Stimulated activated CD8-positive, alpha-beta memory T cell treated with anti-CD3 and anti-CD28 coated beads, Interleukin-7, amount 100 ng/mL, for 1 hour (primary cell): ENCODE measurements around the gene DDIT3.
"Not testable (repeated sequence)": the region's sequence is repeated elsewhere in the genome, so short reads cannot be mapped to it uniquely, and the experiment has no call there.

Experiments used
- DNase-seq, 2 donors: peaks; one replicate each; pipeline ENCODE4 v3.0.0-alpha.2; 2020; ENCODE audit warnings: low read depth in 2 of 2

DDIT3 gene

DNA sequence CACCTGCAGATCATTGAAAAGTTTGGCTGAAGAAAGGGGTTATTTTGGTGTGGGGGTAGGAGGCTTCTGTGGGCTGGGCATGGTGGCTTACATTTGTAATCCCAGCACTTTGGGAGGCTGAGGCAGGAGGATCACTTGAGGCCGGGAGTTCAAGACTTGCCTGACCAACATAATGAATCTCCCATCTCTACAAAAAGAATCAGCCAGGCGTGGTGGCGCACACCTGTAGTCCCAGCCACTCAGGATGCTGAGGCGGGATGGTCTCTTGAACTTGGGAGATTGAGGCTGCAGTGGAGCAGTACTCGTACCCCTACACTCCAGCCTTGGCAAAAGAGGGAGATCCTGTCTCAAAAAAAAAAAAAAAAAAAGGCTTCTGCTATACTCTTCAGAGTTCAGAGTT, 7.0 kb downstream of the DDIT3 start:
- DNase-seq: no peak

DNA sequence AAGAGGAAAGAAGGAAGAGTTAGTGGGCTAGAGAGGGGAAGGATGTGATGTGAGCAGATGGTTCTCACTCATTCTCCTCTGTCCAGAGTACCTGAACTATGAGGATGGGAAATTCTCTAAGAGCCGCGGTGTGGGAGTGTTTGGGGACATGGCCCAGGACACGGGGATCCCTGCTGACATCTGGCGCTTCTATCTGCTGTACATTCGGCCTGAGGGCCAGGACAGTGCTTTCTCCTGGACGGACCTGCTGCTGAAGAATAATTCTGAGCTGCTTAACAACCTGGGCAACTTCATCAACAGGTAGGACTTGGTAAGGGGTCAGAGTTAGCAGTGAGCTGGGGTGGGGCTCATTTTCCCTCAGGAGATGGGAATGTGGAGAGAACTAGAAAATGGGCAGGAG, 7.6 kb downstream of the DDIT3 start:
- DNase-seq: no peak

DNA sequence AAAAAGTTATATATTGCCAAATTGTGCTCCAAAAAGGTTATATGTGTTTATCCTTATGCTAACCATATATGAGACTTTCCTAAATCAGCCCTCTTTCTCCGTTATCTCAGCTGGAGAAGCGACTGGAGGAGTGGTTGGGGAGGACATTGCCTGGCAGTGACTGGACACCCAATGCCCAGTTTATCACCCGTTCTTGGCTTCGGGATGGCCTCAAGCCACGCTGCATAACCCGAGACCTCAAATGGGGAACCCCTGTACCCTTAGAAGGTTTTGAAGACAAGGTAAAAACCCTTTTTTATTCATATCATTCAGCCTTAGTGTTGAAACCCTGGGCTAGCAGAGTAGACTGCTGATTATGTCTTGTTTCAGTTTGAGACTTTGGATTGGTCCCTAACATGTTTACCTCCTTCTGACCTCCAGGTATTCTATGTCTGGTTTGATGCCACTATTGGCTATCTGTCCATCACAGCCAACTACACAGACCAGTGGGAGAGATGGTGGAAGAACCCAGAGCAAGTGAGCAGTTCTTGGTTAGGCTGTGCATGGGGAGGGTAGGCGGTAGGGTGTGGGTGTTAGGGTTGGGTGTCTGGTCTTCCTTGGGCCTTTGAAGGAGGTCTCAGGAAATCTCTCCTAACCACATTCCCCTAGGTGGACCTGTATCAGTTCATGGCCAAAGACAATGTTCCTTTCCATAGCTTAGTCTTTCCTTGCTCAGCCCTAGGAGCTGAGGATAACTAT, 8.6 kb downstream of the DDIT3 start:
- DNase-seq: no peak

DNA sequence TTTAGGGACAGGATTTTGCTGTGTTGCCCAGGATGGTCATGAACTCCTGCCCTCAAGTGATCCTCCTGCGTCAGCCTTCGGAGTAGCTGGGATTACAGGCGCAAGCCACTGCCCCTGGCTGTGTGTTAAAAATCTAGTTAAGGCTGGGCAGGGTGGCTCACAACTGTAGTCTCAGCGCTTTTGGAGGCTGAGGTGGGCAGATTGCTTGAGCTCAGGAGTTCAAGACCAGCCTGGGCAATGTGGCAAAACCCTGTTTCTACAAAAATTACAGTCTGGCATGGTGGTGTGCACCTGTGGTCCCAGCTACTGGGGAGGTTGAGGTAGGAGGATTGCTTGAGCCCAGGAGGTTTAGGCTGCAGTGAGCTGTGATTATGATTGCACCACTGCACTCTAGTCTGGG, 9.2 kb downstream of the DDIT3 start:
- DNase-seq: no peak

DNA sequence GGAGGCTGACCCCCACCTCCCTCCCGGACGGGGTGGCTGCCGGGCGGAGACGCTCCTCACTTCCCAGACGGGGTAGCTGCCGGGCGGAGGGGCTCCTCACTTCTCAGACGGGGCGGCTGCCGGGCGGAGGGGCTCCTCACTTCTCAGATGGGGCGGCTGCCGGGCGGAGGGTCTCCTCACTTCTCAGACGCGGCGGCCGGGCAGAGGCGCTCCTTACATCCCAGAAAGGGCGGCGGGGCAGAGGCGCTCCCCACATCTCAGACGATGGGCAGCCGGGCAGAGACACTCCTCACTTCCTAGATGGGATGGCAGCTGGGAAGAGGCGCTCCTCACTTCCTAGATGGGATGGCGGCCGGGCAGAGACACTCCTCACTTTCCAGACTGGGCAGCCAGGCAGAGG, 12.5 kb downstream of the DDIT3 start:
- DNase-seq: not testable (repeated sequence)

DNA sequence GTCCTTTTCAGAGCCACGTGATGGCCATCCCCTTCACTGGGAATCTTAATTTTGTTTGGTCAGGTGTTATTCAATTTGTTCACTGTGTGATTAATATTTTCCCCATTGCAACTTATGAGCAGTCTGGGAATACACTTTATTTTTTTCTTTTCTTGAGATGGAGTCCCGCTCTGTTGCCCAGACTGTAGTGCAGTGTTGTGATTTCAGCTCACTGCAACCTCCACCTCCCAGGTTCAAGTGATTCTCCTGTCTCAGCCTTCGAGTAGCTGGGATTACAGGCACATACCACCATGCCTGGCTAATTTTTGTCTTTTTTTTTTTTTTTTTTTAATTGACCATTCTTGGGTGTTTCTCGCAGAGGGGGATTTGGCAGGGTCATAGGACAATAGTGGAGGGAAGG, 13.8 kb downstream of the DDIT3 start:
- DNase-seq: not testable (repeated sequence)

DNA sequence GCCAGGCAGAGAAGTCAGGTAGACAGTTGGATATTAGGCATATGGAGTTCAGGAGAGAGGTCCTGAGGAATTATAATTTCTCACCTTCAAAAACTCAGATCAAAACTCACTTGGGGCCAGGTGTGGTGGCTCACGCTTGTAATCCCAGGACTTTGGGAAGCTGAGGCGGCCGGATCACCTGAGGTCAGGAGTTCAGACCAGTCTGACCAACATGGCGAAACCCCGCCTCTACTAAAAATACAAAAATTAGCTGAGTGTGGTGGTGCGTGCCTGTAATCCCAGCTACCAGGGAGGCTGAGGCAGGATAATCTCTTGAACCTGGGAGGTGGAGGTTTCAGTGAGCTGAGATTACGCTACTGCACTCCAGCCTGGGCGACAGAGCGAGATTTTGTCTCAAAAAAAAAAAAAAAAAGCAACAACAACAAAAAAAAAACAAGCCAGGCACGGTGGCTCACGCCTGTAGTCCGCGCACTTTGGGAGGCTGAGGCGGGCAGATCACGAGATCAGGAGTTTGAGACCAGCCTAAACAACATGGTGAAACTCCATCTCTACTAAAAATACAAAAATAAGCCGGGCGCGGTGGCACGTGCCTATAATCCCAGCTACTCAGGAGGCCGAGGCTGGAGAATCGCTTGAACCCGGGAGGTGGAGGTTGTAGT, 17.9 kb downstream of the DDIT3 start:
- not testable (repeated sequence) for DNase-seq

DNA sequence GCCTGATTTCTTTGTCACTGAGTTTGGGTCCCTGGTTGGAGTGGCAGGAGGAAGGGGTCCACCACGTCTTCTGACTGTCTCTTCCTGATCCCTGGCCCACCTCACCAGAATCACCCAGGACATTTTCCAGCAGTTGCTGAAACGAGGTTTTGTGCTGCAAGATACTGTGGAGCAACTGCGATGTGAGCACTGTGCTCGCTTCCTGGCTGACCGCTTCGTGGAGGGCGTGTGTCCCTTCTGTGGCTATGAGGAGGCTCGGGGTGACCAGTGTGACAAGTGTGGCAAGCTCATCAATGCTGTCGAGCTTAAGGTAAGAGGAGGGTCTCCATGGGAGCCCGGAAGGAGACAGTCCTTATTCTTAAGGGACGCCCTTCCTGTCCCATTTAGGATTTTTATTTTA, 20.1 kb downstream of the DDIT3 start:
- no peak for DNase-seq

DNA sequence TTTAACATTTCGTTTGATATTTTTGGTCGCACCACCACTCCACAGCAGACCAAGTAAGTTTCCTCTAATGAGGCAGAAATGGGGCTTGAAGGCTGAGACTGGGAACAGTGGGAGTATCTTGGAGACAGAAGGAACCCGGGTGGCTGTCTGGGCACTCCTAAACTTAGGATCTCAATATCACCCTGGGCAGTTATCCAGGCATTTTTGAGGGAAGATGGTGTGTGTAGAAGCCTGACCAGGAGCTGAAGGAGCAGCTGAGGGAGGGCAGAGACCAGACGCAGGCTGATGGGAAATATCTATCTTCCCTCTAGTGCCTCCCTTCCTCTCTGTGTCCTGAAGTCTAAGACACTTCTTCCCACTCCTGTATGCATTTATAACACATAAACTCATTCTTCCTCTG, 21.7 kb downstream of the DDIT3 start:
- no peak for DNase-seq

DNA sequence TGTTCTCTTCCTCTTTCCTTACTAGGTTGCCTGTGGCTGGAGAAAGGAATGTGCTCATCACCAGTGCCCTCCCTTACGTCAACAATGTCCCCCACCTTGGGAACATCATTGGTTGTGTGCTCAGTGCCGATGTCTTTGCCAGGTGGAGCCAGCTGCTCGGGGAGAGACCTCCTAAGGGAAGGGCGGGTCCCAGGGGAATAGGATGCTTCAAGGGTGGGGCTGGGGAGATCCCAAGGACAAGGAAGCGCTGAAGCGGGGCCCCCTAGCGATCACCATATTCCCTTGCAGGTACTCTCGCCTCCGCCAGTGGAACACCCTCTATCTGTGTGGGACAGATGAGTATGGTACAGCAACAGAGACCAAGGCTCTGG, 22.2 kb downstream of the DDIT3 start:
- DNase-seq: no peak

DNA sequence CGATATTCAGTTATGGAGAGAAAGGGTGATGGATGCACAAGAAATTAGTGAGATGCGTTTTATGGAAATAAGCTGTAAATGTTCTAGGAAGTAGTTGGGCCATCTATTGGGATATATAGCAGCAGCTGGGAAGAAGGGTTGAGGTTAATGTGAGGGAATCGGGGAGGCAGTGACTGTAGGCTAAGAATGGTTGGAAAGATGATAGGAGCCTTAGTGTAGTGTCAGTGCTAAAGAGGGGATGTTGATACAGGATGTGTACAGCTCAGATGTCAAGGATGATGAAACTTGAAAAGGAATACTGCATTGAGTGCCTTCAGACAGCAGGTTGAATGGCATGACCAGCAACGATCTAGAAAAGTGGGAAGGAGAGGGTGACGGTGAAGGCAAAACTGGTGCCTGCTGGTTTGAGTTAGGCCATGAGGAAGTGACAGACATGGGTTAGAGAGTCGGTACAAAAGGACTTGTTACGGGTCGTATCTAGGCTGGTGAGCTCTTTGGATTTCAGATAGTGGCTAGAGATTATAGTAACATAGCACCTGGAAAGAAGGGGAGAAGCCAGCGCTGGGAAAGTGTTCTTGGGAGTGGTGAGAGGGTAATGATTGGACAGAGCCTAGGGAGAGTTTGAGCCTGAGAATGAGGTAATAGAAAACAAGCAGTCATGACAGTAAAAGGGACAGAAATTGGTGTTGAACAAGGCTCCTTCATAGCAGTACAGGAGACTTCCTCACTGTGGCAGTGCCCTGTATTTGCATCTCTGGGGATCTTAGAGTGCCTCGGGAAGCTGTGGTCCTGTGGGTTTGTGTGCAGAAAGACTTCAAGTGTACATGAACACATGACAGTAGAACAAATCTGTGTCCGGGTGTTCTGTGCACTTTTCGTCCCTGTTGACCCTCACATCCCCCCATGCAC, 22.8 kb downstream of the DDIT3 start:
- DNase-seq: no peak

DNA sequence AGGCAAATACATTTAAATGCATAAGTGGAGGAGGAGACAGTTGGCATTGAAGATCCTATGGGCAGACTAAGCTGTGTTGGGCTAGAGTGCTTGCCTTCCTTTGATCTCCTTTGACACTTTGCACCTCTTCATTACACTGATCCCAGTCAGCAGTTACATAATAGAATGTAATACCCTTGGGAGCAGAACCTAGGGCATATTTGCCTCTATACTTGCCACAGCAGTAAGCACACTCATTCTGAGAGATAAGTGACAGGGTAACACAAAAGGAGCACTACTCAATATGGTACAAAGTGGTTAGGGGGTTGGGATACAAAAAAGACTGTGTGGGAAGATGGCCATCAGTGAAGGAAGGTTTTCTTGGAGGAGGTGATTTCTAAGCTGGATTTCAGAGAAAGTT, 23.5 kb downstream of the DDIT3 start:
- DNase-seq: no peak

DNA sequence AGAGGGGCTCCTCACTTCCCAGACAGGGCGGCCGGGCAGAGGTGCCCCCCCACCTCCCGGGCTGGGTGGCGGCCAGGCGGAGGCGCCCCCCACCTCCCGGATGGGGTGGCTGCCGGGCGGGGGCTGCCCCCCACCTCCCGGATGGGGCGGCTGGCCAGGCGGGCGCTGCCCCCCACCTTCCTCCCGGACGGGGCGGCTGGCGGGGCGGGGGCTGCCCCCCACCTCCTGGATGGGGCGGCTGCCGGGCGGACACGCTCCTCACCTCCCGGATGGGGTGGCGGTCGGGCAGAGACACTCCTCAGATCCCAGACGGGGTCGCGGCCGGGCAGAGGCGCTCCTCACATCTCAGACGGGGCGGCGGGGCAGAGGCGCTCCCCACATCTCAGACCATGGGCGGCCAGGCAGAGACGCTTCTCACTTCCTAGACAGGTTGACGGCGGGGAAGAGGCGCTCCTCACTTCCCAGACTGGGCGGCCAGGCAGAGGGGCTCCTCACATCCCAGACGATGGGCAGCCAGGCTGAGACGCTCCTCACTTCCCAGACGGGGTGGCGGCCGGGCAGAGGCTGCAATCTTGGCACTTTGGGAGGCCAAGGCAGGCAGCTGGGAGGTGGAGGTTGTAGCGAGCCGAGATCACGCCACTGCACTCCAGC, 25.1 kb downstream of the DDIT3 start:
- DNase-seq: not testable (repeated sequence)

DNA sequence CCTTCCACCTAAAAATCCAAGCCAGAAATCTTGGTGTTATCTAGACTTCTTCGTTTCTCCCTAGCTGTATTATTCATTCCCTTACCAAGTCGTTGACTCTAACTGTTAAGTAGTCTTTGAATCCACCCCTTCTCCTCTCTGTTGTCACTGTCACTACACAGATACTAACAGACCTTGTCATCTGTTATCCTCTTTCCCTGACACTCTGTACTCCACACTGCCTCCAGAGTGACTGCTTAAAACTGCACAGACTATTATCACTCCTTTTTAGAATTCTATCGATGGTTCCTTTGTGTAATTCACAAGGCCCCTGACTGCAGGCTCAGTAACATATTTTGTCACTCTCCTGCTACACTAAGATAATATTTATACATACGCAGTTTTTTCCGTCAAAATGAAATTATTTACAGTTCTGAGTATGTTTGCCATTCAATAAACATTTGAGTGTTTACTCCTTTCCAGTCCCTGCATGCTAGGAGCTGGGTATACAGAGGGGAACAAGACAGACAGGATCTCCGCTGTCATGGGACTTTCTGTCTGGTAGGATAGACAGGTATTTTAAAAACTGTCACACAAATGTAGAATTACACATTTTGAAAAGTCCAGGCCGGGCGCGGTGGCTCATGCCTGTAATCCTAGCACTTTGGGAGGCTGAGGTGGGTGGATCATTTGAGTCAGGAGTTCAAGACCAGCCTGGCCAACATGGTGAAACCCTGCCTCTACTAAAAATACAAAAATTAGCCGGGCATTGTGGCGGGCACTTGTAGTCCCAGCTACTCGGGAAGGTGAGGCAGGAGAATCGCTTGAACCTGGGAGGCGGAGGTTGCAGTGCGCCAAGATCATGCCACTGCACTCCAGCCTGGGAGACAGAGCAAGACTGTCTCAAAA, 28.7 kb downstream of the DDIT3 start:
- DNase-seq: no peak

DNA sequence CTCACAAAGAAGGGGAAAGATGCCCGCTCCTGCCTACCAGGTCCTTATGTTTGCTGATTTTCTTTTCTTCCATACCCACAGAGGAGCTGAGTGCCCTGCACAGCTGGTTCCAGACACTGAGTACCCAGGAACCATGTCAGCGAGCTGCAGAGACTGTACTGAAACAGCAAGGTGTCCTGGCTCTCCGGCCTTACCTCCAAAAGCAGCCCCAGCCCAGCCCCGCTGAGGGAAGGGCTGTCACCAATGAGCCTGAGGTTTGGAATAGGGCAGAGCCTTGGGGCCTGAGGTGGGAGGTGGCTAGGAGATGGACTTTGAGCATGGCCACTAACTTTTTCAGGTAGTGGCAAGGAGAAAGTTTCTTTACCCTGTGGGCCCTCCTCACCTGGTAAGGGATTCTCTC, 30.2 kb downstream of the DDIT3 start:
- DNase-seq: no peak

DNA sequence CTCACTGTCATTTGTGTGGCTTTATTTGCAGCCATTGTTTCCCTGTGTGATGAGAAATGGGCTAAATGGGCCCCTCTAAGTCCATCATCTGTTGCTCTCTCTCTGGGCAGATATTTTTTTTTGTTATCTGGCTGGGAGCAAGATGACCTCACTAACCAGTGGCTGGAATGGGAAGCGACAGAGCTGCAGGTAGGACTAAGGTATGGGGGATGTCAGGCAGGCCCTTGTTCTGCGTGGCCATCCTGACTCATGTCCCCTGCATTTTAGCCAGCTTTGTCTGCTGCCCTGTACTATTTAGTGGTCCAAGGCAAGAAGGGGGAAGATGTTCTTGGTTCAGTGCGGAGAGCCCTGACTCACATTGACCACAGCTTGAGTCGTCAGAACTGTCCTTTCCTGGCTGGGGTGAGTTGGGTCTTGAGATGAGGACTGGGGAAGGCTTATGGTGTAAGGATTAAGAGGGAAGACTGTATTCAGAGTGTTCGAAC, 31.1 kb downstream of the DDIT3 start:
- DNase-seq: no peak

DNA sequence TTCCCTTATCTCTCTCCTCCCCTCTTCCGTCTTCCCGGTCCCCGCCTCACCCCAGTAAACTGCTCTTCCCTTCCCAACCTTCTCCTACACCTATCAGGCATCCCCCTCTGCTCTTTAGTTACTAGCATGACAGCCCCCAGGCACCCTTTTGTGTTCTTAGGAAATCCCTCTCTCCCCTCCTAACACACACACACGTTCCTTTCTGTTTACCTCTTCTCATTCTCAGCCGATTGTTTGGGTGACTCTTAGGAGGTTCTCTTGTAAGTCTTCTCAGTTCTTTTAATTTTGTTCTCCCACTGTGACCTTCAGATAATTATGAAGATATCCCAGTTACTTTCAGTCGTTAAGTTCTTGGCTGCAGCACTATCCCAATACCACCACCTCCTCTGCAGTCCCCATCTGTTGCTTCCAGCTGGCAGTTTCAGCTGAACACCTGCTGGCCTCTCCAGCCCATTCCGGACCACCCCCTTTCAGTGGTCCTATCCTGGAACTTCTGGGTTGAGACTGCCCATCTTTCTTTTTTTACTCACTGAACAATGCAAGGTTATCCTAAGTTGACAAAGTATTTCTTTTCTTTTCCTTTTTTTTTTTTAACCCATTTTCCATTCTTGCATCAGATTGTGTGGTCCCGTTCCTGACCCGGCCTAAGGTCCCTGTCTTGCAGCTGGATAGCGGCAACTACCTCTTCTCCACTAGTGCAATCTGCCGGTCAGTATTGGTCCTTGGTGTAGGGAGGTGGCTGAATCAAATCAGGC, 31.7 kb downstream of the DDIT3 start:
- no peak for DNase-seq

DNA sequence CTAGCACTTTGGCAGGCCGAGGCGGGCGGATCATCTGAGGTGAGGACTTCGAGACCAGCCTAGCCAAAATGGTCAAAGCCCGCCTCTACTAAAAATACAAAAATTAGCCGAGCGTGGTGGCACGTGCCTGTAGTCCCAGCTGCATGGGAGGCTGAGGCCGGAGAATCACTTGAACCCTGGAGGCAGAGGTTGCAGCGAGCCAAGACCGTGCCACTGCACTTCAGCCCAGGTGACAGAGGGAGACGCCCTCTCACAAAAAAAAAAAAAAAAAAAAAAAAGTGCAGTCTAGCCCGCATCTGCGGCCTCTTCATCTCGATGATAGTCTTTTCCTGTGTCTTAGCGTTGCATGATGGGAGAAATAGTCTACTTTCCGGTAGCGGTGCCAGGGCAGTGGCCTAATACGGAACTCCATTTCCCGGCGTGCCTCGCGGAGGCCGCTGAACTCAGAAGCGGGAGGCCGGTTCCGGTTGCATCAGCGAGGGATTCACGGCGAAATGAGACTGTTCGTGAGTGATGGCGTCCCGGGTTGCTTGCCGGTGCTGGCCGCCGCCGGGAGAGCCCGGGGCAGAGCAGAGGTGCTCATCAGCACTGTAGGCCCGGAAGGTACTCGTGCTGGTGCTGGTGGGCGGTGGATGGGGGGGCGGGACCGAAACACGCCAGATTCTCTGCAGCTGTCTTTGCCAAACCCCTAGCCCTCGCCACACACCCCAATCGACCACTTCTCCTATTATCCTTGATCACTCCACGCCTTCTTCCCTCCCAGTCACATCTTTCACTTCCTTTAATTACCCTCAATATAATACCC, 32.5 kb downstream of the DDIT3 start, which contains the start of gene MARS1:
MARS1 (plus strand) TSS at position 472 of the 805 bp plus-strand sequence; CDS start at position 495, 23 bp downstream.
- peak; percentile 79 to 85 for DNase-seq

DNA sequence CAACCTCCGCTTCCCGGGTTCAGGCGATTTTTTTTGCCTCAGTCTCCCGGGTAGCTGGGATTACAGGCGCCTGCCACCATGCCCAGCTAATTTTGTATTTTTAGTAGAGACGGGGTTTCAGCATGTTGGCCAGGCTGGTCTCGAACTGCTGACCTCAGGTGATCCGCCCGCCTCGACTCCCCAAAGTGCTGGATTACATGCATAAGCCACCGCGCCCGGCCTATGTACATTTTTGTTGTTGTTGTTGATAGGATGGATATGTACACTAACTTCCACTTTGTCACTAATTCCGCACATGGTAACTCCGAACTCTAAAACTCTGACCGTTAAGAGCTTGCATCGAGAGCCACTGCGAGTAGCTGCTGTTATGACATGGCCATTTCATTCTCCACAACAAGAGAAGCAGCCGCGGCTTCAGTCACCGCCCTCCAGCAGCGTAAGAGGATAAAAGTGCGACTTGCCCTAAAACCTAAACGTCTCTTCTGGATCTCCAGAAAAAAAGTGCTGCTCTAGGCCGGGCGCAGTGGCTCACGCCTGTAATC, 33.2 kb downstream of the DDIT3 start:
- no peak for DNase-seq
